Measurements from ENCODE around the gene KPNA5.
A peak's percentile ranks its signal among the peaks of the same experiment; 100 is the strongest.
"Not testable (repeated sequence)": the region's sequence is repeated elsewhere in the genome, so short reads cannot be mapped to it uniquely, and the experiment has no call there.

KPNA5 gene

GRCh38 chr6:116672306-116672705 lies 8.7 kb upstream of the KPNA5 start:
- no peaks in the 10 kb centered on the region for H3K4me1 ChIP-seq
- no peaks in the 10 kb centered on the region for H3K36me3 ChIP-seq
- no peak for DNase-seq
- TF ChIP-seq CTCF (IDR thresholded peaks at IDR 0.05; ENCODE audit: low read depth, low read length): no peak
- no peak overlapping the region for H3K4me3 ChIP-seq (ENCODE audit: low read depth, low read length)
- H3K9me3 ChIP-seq: no peaks in the 10 kb centered on the region
- H3K27me3 ChIP-seq: no peaks in the 10 kb centered on the region

GRCh38 chr6:116676021-116676420 lies 5.0 kb upstream of the KPNA5 start:
- Histone ChIP-seq H3K27me3 (no peaks in the 10 kb centered on the region), H3K9me3 (no peaks in the 10 kb centered on the region), H3K4me1 (no peaks in the 10 kb centered on the region), H3K36me3 (no peaks in the 10 kb centered on the region), H3K4me3 (ENCODE audit: low read depth, low read length) (no peak overlapping the region)
- DNase-seq: no peak
- no peak for TF ChIP-seq CTCF (IDR thresholded peaks at IDR 0.05; ENCODE audit: low read depth, low read length)

- TF ChIP-seq CTCF (IDR thresholded peaks at IDR 0.05; ENCODE audit: low read depth, low read length): no peak
- H3K9me3 ChIP-seq: no peaks in the 10 kb centered on the region
- H3K36me3 ChIP-seq: peaks cover 5% of the 10 kb centered on the region
- no peak for DNase-seq
- H3K4me1 ChIP-seq: no peaks in the 10 kb centered on the region
- H3K4me3 ChIP-seq (ENCODE audit: low read depth, low read length): peak overlapping the region; percentile 99
- no peaks in the 10 kb centered on the region for H3K27me3 ChIP-seq
Observed at GRCh38 chr6:116682334-116682712, 1.3 kb downstream of the KPNA5 start.

- DNase-seq: no peak
- no peaks in the 10 kb centered on the region for H3K27me3 ChIP-seq
- no peak overlapping the region for H3K4me3 ChIP-seq (ENCODE audit: low read depth, low read length)
- TF ChIP-seq CTCF (IDR thresholded peaks at IDR 0.05; ENCODE audit: low read depth, low read length): no peak
- H3K9me3 ChIP-seq: no peaks in the 10 kb centered on the region
- peaks cover 5% of the 10 kb centered on the region for H3K36me3 ChIP-seq
- peaks cover 4% of the 10 kb centered on the region; the same call in 1 of the 2 replicates for H3K4me1 ChIP-seq
Observed at GRCh38 chr6:116685437-116685993, 4.5 kb downstream of the KPNA5 start.

GRCh38 chr6:116686475-116687101 lies 5.6 kb downstream of the KPNA5 start:
- not testable (repeated sequence) for H3K4me1 ChIP-seq; H3K4me3 ChIP-seq (ENCODE audit: low read depth, low read length); DNase-seq; H3K27me3 ChIP-seq; H3K9me3 ChIP-seq; H3K36me3 ChIP-seq

- no peak for DNase-seq
- no peaks in the 10 kb centered on the region for H3K9me3 ChIP-seq
- peaks cover 4% of the 10 kb centered on the region; the same call in 1 of the 2 replicates for H3K4me1 ChIP-seq
- H3K27me3 ChIP-seq: no peaks in the 10 kb centered on the region
- no peak for TF ChIP-seq CTCF (IDR thresholded peaks at IDR 0.05; ENCODE audit: low read depth, low read length)
- peaks cover 4% of the 10 kb centered on the region for H3K36me3 ChIP-seq
- H3K4me3 ChIP-seq (ENCODE audit: low read depth, low read length): no peak overlapping the region
Observed at GRCh38 chr6:116691154-116691553, 10.1 kb downstream of the KPNA5 start.

- not testable (repeated sequence) for DNase-seq; H3K36me3 ChIP-seq; H3K9me3 ChIP-seq; H3K4me1 ChIP-seq; H3K27me3 ChIP-seq; H3K4me3 ChIP-seq (ENCODE audit: low read depth, low read length)
Observed at GRCh38 chr6:116692873-116693272, 11.9 kb downstream of the KPNA5 start.

GRCh38 chr6:116693275-116693674 lies 12.3 kb downstream of the KPNA5 start:
- DNase-seq; H3K4me3 ChIP-seq (ENCODE audit: low read depth, low read length); H3K9me3 ChIP-seq; H3K36me3 ChIP-seq; H3K27me3 ChIP-seq; H3K4me1 ChIP-seq: not testable (repeated sequence)
